HG03442 (cell line): ENCODE results near the gene FOXC1.

Experiments
- ATAC-seq: cut with Tn5 transposase; IDR thresholded peaks from one replicate; pipeline ENCODE4 v1.9.1; 2021; ENCODE audit warnings: mild to moderate bottlenecking, moderate library complexity; ENCODE audit not compliant: unreplicated experiment

The FOXC1 gene

GRCh38 chr6:1598886-1599285 is 10.8 kb upstream of the FOXC1 start:
- no peak for ATAC-seq

- no peak for ATAC-seq
Observed at GRCh38 chr6:1599469-1599868, 10.2 kb upstream of the FOXC1 start.

- no peak for ATAC-seq
Observed at GRCh38 chr6:1600063-1600763, 9.5 kb upstream of the FOXC1 start.

- no peak for ATAC-seq
Observed at GRCh38 chr6:1600764-1601157, 9.0 kb upstream of the FOXC1 start.

GRCh38 chr6:1601158-1602048 is 8.3 kb upstream of the FOXC1 start:
- ATAC-seq: no peak

GRCh38 chr6:1602049-1602713 is 7.5 kb upstream of the FOXC1 start:
- no peak for ATAC-seq

- ATAC-seq: no peak
Observed at GRCh38 chr6:1603708-1604107, 6.0 kb upstream of the FOXC1 start.

- peak; percentile 78 for ATAC-seq
Observed at GRCh38 chr6:1604158-1605003, 5.3 kb upstream of the FOXC1 start.

- ATAC-seq: no peak
Observed at GRCh38 chr6:1605004-1605892, 4.5 kb upstream of the FOXC1 start.

- no peak for ATAC-seq
Observed at GRCh38 chr6:1605893-1606779, 3.6 kb upstream of the FOXC1 start.

- no peak for ATAC-seq
Observed at GRCh38 chr6:1606780-1607515, 2.8 kb upstream of the FOXC1 start.

GRCh38 chr6:1607516-1608221 is 2.0 kb upstream of the FOXC1 start:
- no peak for ATAC-seq

GRCh38 chr6:1608222-1609040 is 1.3 kb upstream of the FOXC1 start:
- ATAC-seq: no peak

GRCh38 chr6:1609041-1609647 is 571 bp upstream of the FOXC1 start:
- no peak for ATAC-seq

- ATAC-seq: peak; percentile 30
Observed at GRCh38 chr6:1610497-1611321, 994 bp downstream of the FOXC1 start.

- ATAC-seq: no peak
Observed at GRCh38 chr6:1611322-1611571, 1.5 kb downstream of the FOXC1 start.
